Upper lobe of left lung (tissue), 4 donors: ENCODE results near the gene ZNF616.

Experiments
- POLR2A ChIP-seq, 4 donors: fragments of 450-650 bp; IDR thresholded peaks; one replicate each; pipeline ENCODE4 v1.5.1; 2016 to 2017; ENCODE audit warnings: antibody characterized with exemption in 4 of 4, mild to moderate bottlenecking in 2 of 4
- POLR2AphosphoS5 ChIP-seq, 2 donors: sonication (generic); formaldehyde crosslinking; IDR thresholded peaks; one replicate each; pipeline ENCODE4 v1.5.1; 2017; ENCODE audit warnings: antibody characterized with exemption in 2 of 2

- no peak for TF ChIP-seq POLR2A (IDR thresholded peaks at IDR 0.05)
- TF ChIP-seq POLR2AphosphoS5 (IDR thresholded peaks at IDR 0.05), result no peak
Measured at GRCh38 chr19:52142001-52142595, 2.4 kb upstream of the ZNF616 start.
